Thyroid gland (tissue), 4 donors: Measurements from ENCODE around the gene GPR25.

Experiments used
- POLR2A ChIP-seq, 2 donors: fragments of 450-650 bp; IDR thresholded peaks; one replicate each; pipeline ENCODE4 v1.6.1; 2017; ENCODE audit warnings: antibody characterized with exemption in 2 of 2, mild to moderate bottlenecking in 2 of 2, moderate library complexity in 1 of 2
- TF ChIP-seq, protein P1 (sequence below), 6 experiments: fragments of 200-600 bp in 3 of 6; fragments of 450-650 bp in 3 of 6; sonication (generic) in 3 of 6; IDR thresholded peaks; one replicate each; pipeline ENCODE4 v1.5.1; 2016 to 2019; ENCODE audit warnings: antibody characterized with exemption in 6 of 6, mild to moderate bottlenecking in 2 of 6, inconsistent platforms in 1 of 6, moderate library complexity in 1 of 6

GRCh38 chr1:200861937-200862647, 10.7 kb upstream of the GPR25 start:
- TF ChIP-seq, protein P1, sequence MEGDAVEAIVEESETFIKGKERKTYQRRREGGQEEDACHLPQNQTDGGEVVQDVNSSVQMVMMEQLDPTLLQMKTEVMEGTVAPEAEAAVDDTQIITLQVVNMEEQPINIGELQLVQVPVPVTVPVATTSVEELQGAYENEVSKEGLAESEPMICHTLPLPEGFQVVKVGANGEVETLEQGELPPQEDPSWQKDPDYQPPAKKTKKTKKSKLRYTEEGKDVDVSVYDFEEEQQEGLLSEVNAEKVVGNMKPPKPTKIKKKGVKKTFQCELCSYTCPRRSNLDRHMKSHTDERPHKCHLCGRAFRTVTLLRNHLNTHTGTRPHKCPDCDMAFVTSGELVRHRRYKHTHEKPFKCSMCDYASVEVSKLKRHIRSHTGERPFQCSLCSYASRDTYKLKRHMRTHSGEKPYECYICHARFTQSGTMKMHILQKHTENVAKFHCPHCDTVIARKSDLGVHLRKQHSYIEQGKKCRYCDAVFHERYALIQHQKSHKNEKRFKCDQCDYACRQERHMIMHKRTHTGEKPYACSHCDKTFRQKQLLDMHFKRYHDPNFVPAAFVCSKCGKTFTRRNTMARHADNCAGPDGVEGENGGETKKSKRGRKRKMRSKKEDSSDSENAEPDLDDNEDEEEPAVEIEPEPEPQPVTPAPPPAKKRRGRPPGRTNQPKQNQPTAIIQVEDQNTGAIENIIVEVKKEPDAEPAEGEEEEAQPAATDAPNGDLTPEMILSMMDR (IDR thresholded peaks at IDR 0.05): no peak
- no peak for TF ChIP-seq POLR2A (IDR thresholded peaks at IDR 0.05)
